Peyer's patch (tissue), 4 donors: Measurements from ENCODE around the gene ATG2B.

Experiments
- POLR2A ChIP-seq, 2 donors: fragments of 450-650 bp; IDR thresholded peaks; one replicate each; pipeline ENCODE4 v1.5.1; 2017; ENCODE audit warnings: antibody characterized with exemption in 2 of 2, mild to moderate bottlenecking in 2 of 2, moderate library complexity in 2 of 2
- TF ChIP-seq, protein P1 (sequence below), 6 experiments: fragments of 450-650 bp in 4 of 6; fragments of 200-600 bp in 2 of 6; sonication (generic) in 1 of 6; IDR thresholded peaks; one replicate each; pipeline ENCODE4 v1.5.1; 2017 to 2019; ENCODE audit warnings: antibody characterized with exemption in 6 of 6, mild to moderate bottlenecking in 3 of 6, moderate library complexity in 1 of 6

DNA sequence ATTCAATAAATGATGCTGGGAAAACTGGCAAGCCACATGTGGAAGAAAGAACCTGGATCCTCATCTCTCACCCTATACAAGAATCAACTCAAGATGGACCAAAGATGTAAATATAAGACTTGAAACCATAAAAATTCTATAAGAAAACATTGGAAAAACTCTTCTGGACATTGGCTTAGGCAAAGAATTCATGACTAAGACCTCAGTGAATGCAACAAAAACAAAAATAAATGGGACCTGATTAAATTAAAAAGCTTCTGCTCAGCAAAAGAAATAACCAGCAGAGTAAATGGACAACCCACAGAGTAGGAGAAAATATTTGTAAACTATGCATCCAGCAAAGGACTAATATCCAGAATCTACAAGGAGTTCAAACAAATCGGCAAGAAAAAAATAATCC is 24.6 kb downstream of the ATG2B start:
- TF ChIP-seq, protein P1, sequence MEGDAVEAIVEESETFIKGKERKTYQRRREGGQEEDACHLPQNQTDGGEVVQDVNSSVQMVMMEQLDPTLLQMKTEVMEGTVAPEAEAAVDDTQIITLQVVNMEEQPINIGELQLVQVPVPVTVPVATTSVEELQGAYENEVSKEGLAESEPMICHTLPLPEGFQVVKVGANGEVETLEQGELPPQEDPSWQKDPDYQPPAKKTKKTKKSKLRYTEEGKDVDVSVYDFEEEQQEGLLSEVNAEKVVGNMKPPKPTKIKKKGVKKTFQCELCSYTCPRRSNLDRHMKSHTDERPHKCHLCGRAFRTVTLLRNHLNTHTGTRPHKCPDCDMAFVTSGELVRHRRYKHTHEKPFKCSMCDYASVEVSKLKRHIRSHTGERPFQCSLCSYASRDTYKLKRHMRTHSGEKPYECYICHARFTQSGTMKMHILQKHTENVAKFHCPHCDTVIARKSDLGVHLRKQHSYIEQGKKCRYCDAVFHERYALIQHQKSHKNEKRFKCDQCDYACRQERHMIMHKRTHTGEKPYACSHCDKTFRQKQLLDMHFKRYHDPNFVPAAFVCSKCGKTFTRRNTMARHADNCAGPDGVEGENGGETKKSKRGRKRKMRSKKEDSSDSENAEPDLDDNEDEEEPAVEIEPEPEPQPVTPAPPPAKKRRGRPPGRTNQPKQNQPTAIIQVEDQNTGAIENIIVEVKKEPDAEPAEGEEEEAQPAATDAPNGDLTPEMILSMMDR (IDR thresholded peaks at IDR 0.05): no peak
- no peak for TF ChIP-seq POLR2A (IDR thresholded peaks at IDR 0.05)
